Measurements from ENCODE around the gene ROCK2. TPM values are rescaled to one million over a fixed set of nuclear protein-coding genes. Genes with fewer than 3 reads are reported as not detected.
"Not testable (repeated sequence)": the region's sequence is repeated elsewhere in the genome, so short reads cannot be mapped to it uniquely, and the experiment has no call there.

The ROCK2 gene
- total RNA-seq, 3 donors from 2014 or later (not counting 1 experiment from before 2014, with no cell fraction given) = 19.9 to 28.2 (median 21.9) TPM

DNA sequence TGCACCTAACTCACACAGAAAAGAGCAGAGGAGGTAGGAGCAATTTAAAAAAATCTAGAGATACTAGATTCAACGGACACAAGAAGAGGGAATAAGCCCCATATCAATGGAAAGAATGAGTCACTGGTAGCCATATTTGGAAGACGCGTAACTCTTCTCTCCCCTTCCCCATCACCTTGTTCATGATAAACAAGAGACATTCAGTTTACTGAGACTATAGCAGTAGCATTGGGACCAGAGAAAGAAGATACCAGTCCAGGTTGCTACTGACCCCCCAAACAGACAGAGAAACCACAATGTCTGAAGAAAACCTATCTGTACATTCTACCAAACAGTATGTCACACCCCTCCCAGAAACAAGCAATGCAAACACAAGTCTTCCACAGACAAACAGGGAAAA, 108.1 kb downstream of the ROCK2 start:
- no peaks in the 10 kb centered on the region for H3K9me3 ChIP-seq (ENCODE audit: control insufficient read depth, insufficient read depth, low read length)
- Mint-ChIP-seq H3K4me3 (no peak overlapping the region), H3K27ac (no peak overlapping the region), H3K27me3 (ENCODE audit: low read depth in 2 of 2) (no peaks in the 10 kb centered on the region), H3K9me3 (no peaks in the 10 kb centered on the region), H3K4me1 (peaks cover 24 to 31% of the 10 kb centered on the region in 2 donors), H3K36me3 (no peaks in the 10 kb centered on the region)
- no peaks in the 10 kb centered on the region for H3K4me1 ChIP-seq (ENCODE audit: control insufficient read depth, insufficient read depth, low read length)
- WGBS (ENCODE audit: insufficient coverage) = 88% methylated on average over 3 of the region's 3 CpGs
- no peaks in the 10 kb centered on the region for H3K27me3 ChIP-seq (ENCODE audit: control insufficient read depth, insufficient read depth, low read length)
- TF ChIP-seq, protein P1, sequence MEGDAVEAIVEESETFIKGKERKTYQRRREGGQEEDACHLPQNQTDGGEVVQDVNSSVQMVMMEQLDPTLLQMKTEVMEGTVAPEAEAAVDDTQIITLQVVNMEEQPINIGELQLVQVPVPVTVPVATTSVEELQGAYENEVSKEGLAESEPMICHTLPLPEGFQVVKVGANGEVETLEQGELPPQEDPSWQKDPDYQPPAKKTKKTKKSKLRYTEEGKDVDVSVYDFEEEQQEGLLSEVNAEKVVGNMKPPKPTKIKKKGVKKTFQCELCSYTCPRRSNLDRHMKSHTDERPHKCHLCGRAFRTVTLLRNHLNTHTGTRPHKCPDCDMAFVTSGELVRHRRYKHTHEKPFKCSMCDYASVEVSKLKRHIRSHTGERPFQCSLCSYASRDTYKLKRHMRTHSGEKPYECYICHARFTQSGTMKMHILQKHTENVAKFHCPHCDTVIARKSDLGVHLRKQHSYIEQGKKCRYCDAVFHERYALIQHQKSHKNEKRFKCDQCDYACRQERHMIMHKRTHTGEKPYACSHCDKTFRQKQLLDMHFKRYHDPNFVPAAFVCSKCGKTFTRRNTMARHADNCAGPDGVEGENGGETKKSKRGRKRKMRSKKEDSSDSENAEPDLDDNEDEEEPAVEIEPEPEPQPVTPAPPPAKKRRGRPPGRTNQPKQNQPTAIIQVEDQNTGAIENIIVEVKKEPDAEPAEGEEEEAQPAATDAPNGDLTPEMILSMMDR (IDR thresholded peaks at IDR 0.05) = no peak
- ATAC-seq (no peak), DNase-seq (no peak)
- no peaks in the 10 kb centered on the region for H3K36me3 ChIP-seq (ENCODE audit: control insufficient read depth, insufficient read depth, low read length)
- no peak overlapping the region for H3K27ac ChIP-seq (ENCODE audit: low read length)
- H3K4me3 ChIP-seq (ENCODE audit: low read length) = no peak overlapping the region
- intact Hi-C loops (cut with micrococcal nuclease) = loop anchor here (10.0 kb wide), 1 partner anchor 348 kb away; no protein-coding TSS in a partner anchor

DNA sequence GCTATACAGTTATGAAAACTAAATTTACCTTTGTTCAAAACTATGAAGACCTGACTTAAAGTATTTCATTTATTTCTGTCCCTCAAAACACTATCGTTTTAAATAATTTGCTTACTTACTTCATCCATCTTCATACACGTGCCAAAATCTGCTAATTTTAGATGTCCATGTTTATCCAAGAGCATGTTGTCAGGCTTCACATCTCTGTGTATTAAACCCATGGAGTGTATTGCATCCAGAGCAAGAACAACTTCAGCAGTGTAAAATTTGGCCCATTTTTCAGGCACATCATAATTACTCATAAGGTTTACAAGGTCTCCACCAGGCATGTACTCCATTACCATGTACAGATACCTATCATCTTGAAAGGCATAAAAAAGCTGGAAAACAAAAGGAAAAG, 108.9 kb downstream of the ROCK2 start:
- no peak overlapping the region for H3K4me3 ChIP-seq (ENCODE audit: low read length)
- ATAC-seq (no peak), DNase-seq (no peak)
- H3K27ac ChIP-seq (ENCODE audit: low read length) = no peak overlapping the region
- H3K9me3 ChIP-seq (ENCODE audit: control insufficient read depth, insufficient read depth, low read length) = no peaks in the 10 kb centered on the region
- no peak overlapping the region for H3K4me3 Mint-ChIP-seq
- no peak overlapping the region for H3K27ac Mint-ChIP-seq
- H3K36me3 ChIP-seq (ENCODE audit: control insufficient read depth, insufficient read depth, low read length) = no peaks in the 10 kb centered on the region
- H3K27me3 Mint-ChIP-seq (ENCODE audit: low read depth in 2 of 2) = no peaks in the 10 kb centered on the region
- WGBS (ENCODE audit: insufficient coverage) = 100% methylated on average over 2 of the region's 2 CpGs
- no peaks in the 10 kb centered on the region for H3K27me3 ChIP-seq (ENCODE audit: control insufficient read depth, insufficient read depth, low read length)
- TF ChIP-seq, protein P1 (IDR thresholded peaks at IDR 0.05) = no peak
- H3K9me3 Mint-ChIP-seq = no peaks in the 10 kb centered on the region
- H3K36me3 Mint-ChIP-seq = no peaks in the 10 kb centered on the region
- intact Hi-C loops (cut with micrococcal nuclease) = loop anchor here (10.0 kb wide), 1 partner anchor 349 kb away; no protein-coding TSS in a partner anchor
- H3K4me1 Mint-ChIP-seq = peaks cover 20 to 31% of the 10 kb centered on the region in 2 donors
- H3K4me1 ChIP-seq (ENCODE audit: control insufficient read depth, insufficient read depth, low read length) = no peaks in the 10 kb centered on the region

DNA sequence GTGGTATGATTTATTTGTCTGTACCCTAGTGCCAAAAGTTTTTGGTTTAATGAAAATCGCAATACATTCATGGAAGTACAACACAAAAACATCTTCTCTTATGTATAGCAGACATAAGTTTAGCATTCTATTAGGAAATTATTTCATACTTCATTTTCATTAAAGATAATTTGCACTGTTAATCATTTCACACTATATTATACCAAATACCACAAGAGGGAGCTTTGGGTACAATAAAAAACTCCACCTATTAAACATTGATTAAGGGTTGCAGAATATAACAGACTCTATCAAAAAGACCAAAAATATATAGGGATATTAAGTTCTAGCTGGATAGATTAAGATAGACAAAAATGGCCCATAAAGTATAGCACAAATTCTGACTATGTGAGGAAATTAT, 110.1 kb downstream of the ROCK2 start:
- H3K27ac Mint-ChIP-seq = no peak overlapping the region
- Histone ChIP-seq H3K27ac (ENCODE audit: low read length) (no peak overlapping the region), H3K4me3 (ENCODE audit: low read length) (no peak overlapping the region), H3K4me1 (ENCODE audit: control insufficient read depth, insufficient read depth, low read length) (no peaks in the 10 kb centered on the region), H3K27me3 (ENCODE audit: control insufficient read depth, insufficient read depth, low read length) (no peaks in the 10 kb centered on the region), H3K36me3 (ENCODE audit: control insufficient read depth, insufficient read depth, low read length) (no peaks in the 10 kb centered on the region), H3K9me3 (ENCODE audit: control insufficient read depth, insufficient read depth, low read length) (no peaks in the 10 kb centered on the region)
- H3K9me3 Mint-ChIP-seq = no peaks in the 10 kb centered on the region
- no peak overlapping the region for H3K4me3 Mint-ChIP-seq
- TF ChIP-seq, protein P1 (IDR thresholded peaks at IDR 0.05) = no peak
- ATAC-seq (no peak), DNase-seq (peak in 1 of 2 donors; percentile 9)
- intact Hi-C loops (cut with micrococcal nuclease) = loop anchor here (10.0 kb wide), 1 partner anchor 350 kb away; no protein-coding TSS in a partner anchor
- H3K27me3 Mint-ChIP-seq (ENCODE audit: low read depth in 2 of 2) = no peaks in the 10 kb centered on the region
- H3K4me1 Mint-ChIP-seq = peaks cover 11 to 22% of the 10 kb centered on the region in 2 donors
- no CpG with 5 or more reads among the region's 1 CpG for WGBS (ENCODE audit: insufficient coverage)
- H3K36me3 Mint-ChIP-seq = no peaks in the 10 kb centered on the region

DNA sequence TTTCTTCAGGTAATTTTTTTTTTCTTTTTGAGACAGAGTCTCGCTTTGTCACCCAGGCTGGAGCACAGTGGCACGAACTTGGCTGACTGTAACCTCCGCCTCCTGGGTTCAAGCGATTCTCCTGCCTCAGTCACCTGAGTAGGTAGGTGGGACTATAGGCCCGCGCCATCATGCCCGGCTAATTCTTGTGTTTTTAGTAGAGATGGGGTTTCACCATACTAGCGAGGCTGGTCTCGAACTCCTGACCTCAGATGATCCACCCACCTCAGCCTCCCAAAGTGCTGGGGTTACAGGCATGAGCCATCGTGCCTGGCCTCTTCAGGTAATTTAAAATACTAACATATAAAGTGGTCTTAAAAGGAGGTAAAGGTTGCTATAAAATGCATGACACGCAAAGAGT, 113.2 kb downstream of the ROCK2 start:
- WGBS (ENCODE audit: insufficient coverage) = 96% methylated on average over 4 of the region's 11 CpGs
- H3K4me3 Mint-ChIP-seq; H3K4me1 ChIP-seq (ENCODE audit: control insufficient read depth, insufficient read depth, low read length); H3K27me3 ChIP-seq (ENCODE audit: control insufficient read depth, insufficient read depth, low read length); H3K9me3 ChIP-seq (ENCODE audit: control insufficient read depth, insufficient read depth, low read length); H3K4me1 Mint-ChIP-seq; H3K27ac ChIP-seq (ENCODE audit: low read length); H3K9me3 Mint-ChIP-seq; H3K36me3 Mint-ChIP-seq; H3K36me3 ChIP-seq (ENCODE audit: control insufficient read depth, insufficient read depth, low read length); H3K27ac Mint-ChIP-seq; H3K27me3 Mint-ChIP-seq (ENCODE audit: low read depth in 2 of 2); H3K4me3 ChIP-seq (ENCODE audit: low read length); ATAC-seq; DNase-seq: not testable (repeated sequence)
- intact Hi-C loops (cut with micrococcal nuclease) = loop anchor here (10.0 kb wide), 1 partner anchor 354 kb away; no protein-coding TSS in a partner anchor
